ENCODE results near the gene ASB11.

ASB11 gene

GRCh38 chrX:15269618-15270521 is 45.6 kb downstream of the ASB11 start, which contains the start of gene ASB9:
Gene ASB9, minus strand, starts transcription at chrX:15270083. Its CDS starts 209 bp downstream, at chrX:15269874.
- TF ChIP-seq CREB1 (IDR thresholded peaks at IDR 0.05; ENCODE audit: low read depth) (no peak), TEAD4 (IDR thresholded peaks at IDR 0.05) (no peak), ZBTB7A (IDR thresholded peaks at IDR 0.05; ENCODE audit: low read depth) (no peak), NFIC (IDR thresholded peaks at IDR 0.05) (no peak), REST (IDR thresholded peaks at IDR 0.05; ENCODE audit: low read depth) (no peak), TCF12 (IDR thresholded peaks at IDR 0.05; ENCODE audit: low read depth) (no peak), RAD21 (IDR thresholded peaks at IDR 0.05; ENCODE audit: low read depth) (no peak), EP300 (IDR thresholded peaks at IDR 0.05; ENCODE audit: borderline replicate concordance) (no peak), CEBPB (IDR thresholded peaks at IDR 0.05) (no peak), USF1 (IDR thresholded peaks at IDR 0.05) (no peak), FOXM1 (IDR thresholded peaks at IDR 0.05; ENCODE audit: borderline replicate concordance, low read depth) (no peak), YY1 (IDR thresholded peaks at IDR 0.05; ENCODE audit: low read depth) (no peak), TAF1 (IDR thresholded peaks at IDR 0.05; ENCODE audit: low read depth) (no peak), MAX (IDR thresholded peaks at IDR 0.05) (no peak), EGR1 (IDR thresholded peaks at IDR 0.05) (no peak)

- TF ChIP-seq RAD21 (IDR thresholded peaks at IDR 0.05; ENCODE audit: low read depth): no peak
- TF ChIP-seq TCF12 (IDR thresholded peaks at IDR 0.05; ENCODE audit: low read depth): no peak
- no peak for TF ChIP-seq CREB1 (IDR thresholded peaks at IDR 0.05; ENCODE audit: low read depth)
- TF ChIP-seq USF1 (IDR thresholded peaks at IDR 0.05): no peak
- TF ChIP-seq CEBPB (IDR thresholded peaks at IDR 0.05): no peak
- TF ChIP-seq TAF1 (IDR thresholded peaks at IDR 0.05; ENCODE audit: low read depth): no peak
- no peak for TF ChIP-seq EGR1 (IDR thresholded peaks at IDR 0.05)
- TF ChIP-seq YY1 (IDR thresholded peaks at IDR 0.05; ENCODE audit: low read depth): no peak
- no peak for TF ChIP-seq MAX (IDR thresholded peaks at IDR 0.05)
- TF ChIP-seq FOXM1 (IDR thresholded peaks at IDR 0.05; ENCODE audit: borderline replicate concordance, low read depth): no peak
- no peak for TF ChIP-seq REST (IDR thresholded peaks at IDR 0.05; ENCODE audit: low read depth)
- no peak for TF ChIP-seq ZBTB7A (IDR thresholded peaks at IDR 0.05; ENCODE audit: low read depth)
- TF ChIP-seq TEAD4 (IDR thresholded peaks at IDR 0.05): no peak
- TF ChIP-seq EP300 (IDR thresholded peaks at IDR 0.05; ENCODE audit: borderline replicate concordance): no peak
- TF ChIP-seq NFIC (IDR thresholded peaks at IDR 0.05): no peak
Observed at GRCh38 chrX:15269120-15269519, 46.3 kb downstream of the ASB11 start.

- TF ChIP-seq USF1 (IDR thresholded peaks at IDR 0.05) (no peak), FOXM1 (IDR thresholded peaks at IDR 0.05; ENCODE audit: borderline replicate concordance, low read depth) (no peak), TEAD4 (IDR thresholded peaks at IDR 0.05) (no peak), REST (IDR thresholded peaks at IDR 0.05; ENCODE audit: low read depth) (no peak), NFIC (IDR thresholded peaks at IDR 0.05) (no peak), ZBTB7A (IDR thresholded peaks at IDR 0.05; ENCODE audit: low read depth) (no peak), CEBPB (IDR thresholded peaks at IDR 0.05) (no peak), EGR1 (IDR thresholded peaks at IDR 0.05) (no peak), TAF1 (IDR thresholded peaks at IDR 0.05; ENCODE audit: low read depth) (no peak), RAD21 (IDR thresholded peaks at IDR 0.05; ENCODE audit: low read depth) (no peak), EP300 (IDR thresholded peaks at IDR 0.05; ENCODE audit: borderline replicate concordance) (no peak), MAX (IDR thresholded peaks at IDR 0.05) (no peak), YY1 (IDR thresholded peaks at IDR 0.05; ENCODE audit: low read depth) (no peak), TCF12 (IDR thresholded peaks at IDR 0.05; ENCODE audit: low read depth) (no peak), CREB1 (IDR thresholded peaks at IDR 0.05; ENCODE audit: low read depth) (no peak)
Observed at GRCh38 chrX:15254852-15255251, 60.6 kb downstream of the ASB11 start.

Data from Ishikawa (cell line).